Activated naive CD4-positive, alpha-beta T cell treated with anti-CD3 and anti-CD28 coated beads, Interleukin-2, amount 50 U/mL, for 72 hours (primary cell): ENCODE data around the gene USP6NL. TPM values are rescaled to one million over a fixed set of nuclear protein-coding genes. Genes with fewer than 3 reads are reported as not detected.
A peak's percentile ranks its signal among the peaks of the same experiment; 100 is the strongest.

Experiments used
- ATAC-seq, 2 donors: fragments of 150-1000 bp; cut with Tn5 transposase; 2 replicates each; pipeline ENCODE4 v1.10.0; 2021; ENCODE audit warnings: mild to moderate bottlenecking in 2 of 2, moderate library complexity in 2 of 2
- DNase-seq, 2 donors: peaks; one replicate each; pipeline ENCODE4 v3.0.0; 2021 to 2022; ENCODE audit warnings: low spot score in 2 of 2
- H3K27ac Mint-ChIP-seq, 2 donors: one replicate each; pipeline ENCODE4 v1.8.0; 2022; ENCODE audit warnings: mild to moderate bottlenecking in 2 of 2, mixed read lengths in 2 of 2
- H3K36me3 Mint-ChIP-seq, 2 donors: one replicate each; pipeline ENCODE4 v1.8.0; 2022; ENCODE audit warnings: mixed read lengths in 2 of 2
- H3K9me3 Mint-ChIP-seq, 2 donors: one replicate each; pipeline ENCODE4 v1.8.0; 2022; ENCODE audit warnings: mixed read lengths in 2 of 2
- total RNA-seq, 2 donors: library from RNA; stranded (reverse); gene quantifications; one replicate each; pipeline ENCODE4 v1.2.3, GENCODE V29; 2022

USP6NL gene
- total RNA-seq, 2 donors from 2014 or later, result 1.3 to 3.3 TPM

GRCh38 chr10:11416974-11417373, 194.5 kb downstream of the USP6NL start:
- Mint-ChIP-seq H3K36me3 (peaks cover 1 to 4% of the 10 kb centered on the region in 2 donors), H3K27ac (no peak overlapping the region), H3K9me3 (peaks cover 5 to 19% of the 10 kb centered on the region in 2 donors)
- ATAC-seq (no peak), DNase-seq (no peak)

- no peak overlapping the region for H3K27ac Mint-ChIP-seq
- ATAC-seq (no peak), DNase-seq (no peak)
- peaks cover 0 to 4% of the 10 kb centered on the region in 2 donors for H3K36me3 Mint-ChIP-seq
- peaks cover 5 to 17% of the 10 kb centered on the region in 2 donors for H3K9me3 Mint-ChIP-seq
These were observed 196.4 kb downstream of the USP6NL start for GRCh38 chr10:11415095-11415494.

- Mint-ChIP-seq H3K9me3 (peaks cover 3 to 11% of the 10 kb centered on the region in 2 donors), H3K36me3 (peaks cover 0 to 3% of the 10 kb centered on the region in 2 donors), H3K27ac (no peak overlapping the region)
- no peak for DNase-seq
- no peak for ATAC-seq
These were observed 197.0 kb downstream of the USP6NL start for GRCh38 chr10:11414314-11415038.

- Mint-ChIP-seq H3K36me3 (peaks cover 0 to 7% of the 10 kb centered on the region in 2 donors), H3K9me3 (peaks cover 6 to 11% of the 10 kb centered on the region in 2 donors), H3K27ac (no peak overlapping the region)
- ATAC-seq (no peak), DNase-seq (no peak)
These were observed 199.4 kb downstream of the USP6NL start for GRCh38 chr10:11411926-11412545.

- DNase-seq, result no peak
- H3K27ac Mint-ChIP-seq, result no peak overlapping the region
- peaks cover 6 to 11% of the 10 kb centered on the region in 2 donors for H3K9me3 Mint-ChIP-seq
- peaks cover 0 to 14% of the 10 kb centered on the region in 2 donors for H3K36me3 Mint-ChIP-seq
- no peak for ATAC-seq
These were observed 202.1 kb downstream of the USP6NL start for GRCh38 chr10:11409357-11409756.

GRCh38 chr10:11407939-11408338, 203.5 kb downstream of the USP6NL start:
- no peak for DNase-seq
- ATAC-seq, result no peak
- H3K27ac Mint-ChIP-seq, result peak overlapping the region in 1 of 2 donors; percentile 18

GRCh38 chr10:11406746-11407145, 204.7 kb downstream of the USP6NL start:
- H3K9me3 Mint-ChIP-seq, result peaks cover 10% of the 10 kb centered on the region in 2 donors
- DNase-seq (no peak), ATAC-seq (no peak)
- peaks cover 0 to 27% of the 10 kb centered on the region in 2 donors for H3K36me3 Mint-ChIP-seq
- H3K27ac Mint-ChIP-seq, result peak overlapping the region in 1 of 2 donors; percentile 18

More at GRCh38 chr10:11407939-11408338, 203.5 kb downstream of the USP6NL start:
- H3K36me3 Mint-ChIP-seq, result peaks cover 0 to 19% of the 10 kb centered on the region in 2 donors
- H3K9me3 Mint-ChIP-seq, result peaks cover 6 to 14% of the 10 kb centered on the region in 2 donors

- no peak for DNase-seq
- Mint-ChIP-seq H3K9me3 (peaks cover 10% of the 10 kb centered on the region in 2 donors), H3K36me3 (peaks cover 0 to 27% of the 10 kb centered on the region in 2 donors), H3K27ac (peak overlapping the region in 1 of 2 donors; percentile 52)
- no peak for ATAC-seq
These were observed 206.5 kb downstream of the USP6NL start for GRCh38 chr10:11404901-11405300.

Other genes with a start within 250 kb of the USP6NL start
- gene ECHDC3, start 130.7 kb upstream of the USP6NL start, total RNA-seq, result 1 to 10 TPM in 1 of 2 donors, under 1 TPM in 1; 0.41 to 1.8 TPM
- gene PROSER2, start 211.7 kb upstream of the USP6NL start, total RNA-seq, result 1 to 10 TPM in 1 of 2 donors, under 1 TPM in 1; 0.55 to 1.2 TPM